22Rv1 (cell line): ENCODE results near the gene CBY1.
"Not testable (repeated sequence)": the region's sequence is repeated elsewhere in the genome, so short reads cannot be mapped to it uniquely, and the experiment has no call there.

Source experiments
- H3K27ac ChIP-seq: fragments of 450-650 bp; 2 replicates; pipeline ENCODE4 v1.5.1; 2017
- CTCF ChIP-seq: fragments of 450-650 bp; IDR thresholded peaks from 2 replicates; pipeline ENCODE4 v1.5.1; 2017; ENCODE audit warnings: mild to moderate bottlenecking
- ZFX ChIP-seq: fragments of 450-650 bp; IDR thresholded peaks from 2 replicates; pipeline ENCODE4 v1.6.1; 2017; ENCODE audit warnings: antibody characterized with exemption, borderline replicate concordance

CBY1 gene

GRCh38 chr22:38631724-38632123 lies 24.7 kb upstream of the CBY1 start:
- H3K27ac ChIP-seq: no peak overlapping the region
- TF ChIP-seq ZFX (no peak), CTCF (no peak)

GRCh38 chr22:38632528-38632927 lies 23.9 kb upstream of the CBY1 start:
- no peak overlapping the region for H3K27ac ChIP-seq
- TF ChIP-seq CTCF (no peak), ZFX (no peak)

- TF ChIP-seq CTCF (no peak), ZFX (no peak)
- no peak overlapping the region for H3K27ac ChIP-seq
Observed at GRCh38 chr22:38638216-38638615, 18.2 kb upstream of the CBY1 start.

- H3K27ac ChIP-seq: no peak overlapping the region
- no peak for TF ChIP-seq CTCF
- no peak for TF ChIP-seq ZFX
Observed at GRCh38 chr22:38638728-38639127, 17.7 kb upstream of the CBY1 start.

GRCh38 chr22:38641476-38642040 lies 14.9 kb upstream of the CBY1 start:
- no peak for TF ChIP-seq ZFX
- TF ChIP-seq CTCF: no peak
- H3K27ac ChIP-seq: no peak overlapping the region

GRCh38 chr22:38644245-38644644 lies 12.2 kb upstream of the CBY1 start:
- not testable (repeated sequence) for H3K27ac ChIP-seq

- no peak for TF ChIP-seq ZFX
- no peak for TF ChIP-seq CTCF
- H3K27ac ChIP-seq: no peak overlapping the region
Observed at GRCh38 chr22:38645430-38645829, 11.0 kb upstream of the CBY1 start.

- TF ChIP-seq CTCF (no peak), ZFX (no peak)
- H3K27ac ChIP-seq: no peak overlapping the region
Observed at GRCh38 chr22:38649841-38650522, 6.5 kb upstream of the CBY1 start.
